HG02884 (cell line): ENCODE data around the gene ABO.
"Not testable (repeated sequence)": the region's sequence is repeated elsewhere in the genome, so short reads cannot be mapped to it uniquely, and the experiment has no call there.

Experiments
- ATAC-seq: cut with Tn5 transposase; IDR thresholded peaks from one replicate; pipeline ENCODE4 v1.9.1; 2021; ENCODE audit warnings: mild to moderate bottlenecking, moderate library complexity; ENCODE audit not compliant: unreplicated experiment

ABO gene

GRCh38 chr9:133227242-133227860 lies 47.6 kb downstream of the ABO start:
- ATAC-seq, result no peak

- no peak for ATAC-seq
Measured at GRCh38 chr9:133226219-133227171, 48.5 kb downstream of the ABO start.

- no peak for ATAC-seq
Measured at GRCh38 chr9:133225171-133226011, 49.6 kb downstream of the ABO start.

GRCh38 chr9:133224762-133225161 lies 50.2 kb downstream of the ABO start:
- ATAC-seq, result no peak

GRCh38 chr9:133223159-133223756 lies 51.7 kb downstream of the ABO start:
- ATAC-seq, result not testable (repeated sequence)

- not testable (repeated sequence) for ATAC-seq
Measured at GRCh38 chr9:133221994-133222393, 53.0 kb downstream of the ABO start.

- ATAC-seq, result no peak
Measured at GRCh38 chr9:133221177-133221809, 53.7 kb downstream of the ABO start.

GRCh38 chr9:133218049-133218975 lies 56.7 kb downstream of the ABO start:
- not testable (repeated sequence) for ATAC-seq

- ATAC-seq, result not testable (repeated sequence)
Measured at GRCh38 chr9:133217333-133217988, 57.5 kb downstream of the ABO start.

- not testable (repeated sequence) for ATAC-seq
Measured at GRCh38 chr9:133214276-133214675, 60.7 kb downstream of the ABO start.

- no peak for ATAC-seq
Measured at GRCh38 chr9:133210609-133211008, 64.4 kb downstream of the ABO start.

GRCh38 chr9:133210202-133210532 lies 64.8 kb downstream of the ABO start:
- no peak for ATAC-seq

- ATAC-seq, result not testable (repeated sequence)
Measured at GRCh38 chr9:133209327-133210201, 65.4 kb downstream of the ABO start.

GRCh38 chr9:133208880-133209300 lies 66.1 kb downstream of the ABO start, which contains the start of gene OBP2B:
OBP2B (minus strand) TSS chr9:133209250; CDS start chr9:133209199, 51 bp downstream.
- not testable (repeated sequence) for ATAC-seq

GRCh38 chr9:133208171-133208879 lies 66.7 kb downstream of the ABO start:
- not testable (repeated sequence) for ATAC-seq

- ATAC-seq, result no peak
Measured at GRCh38 chr9:133207540-133208170, 67.3 kb downstream of the ABO start.
